ENCODE measurements around the gene MCTS1.

- TF ChIP-seq CTCF (IDR thresholded peaks at IDR 0.05; ENCODE audit: low read depth, low read length) (no peak), MAX (IDR thresholded peaks at IDR 0.05; ENCODE audit: low read depth, low read length) (no peak), POLR2A (IDR thresholded peaks at IDR 0.05; ENCODE audit: extremely low read depth, insufficient read length) (no peak)
Observed at GRCh38 chrX:120647127-120647526, 43.2 kb downstream of the MCTS1 start.
